Ishikawa (cell line): ENCODE results near the gene E2F2.

ENCODE experiments used
- CEBPB ChIP-seq: IDR thresholded peaks from 2 replicates; pipeline ENCODE4 v1.6.1; 2012
- CREB1 ChIP-seq: IDR thresholded peaks from 2 replicates; pipeline ENCODE4 v1.6.1; 2012; ENCODE audit warnings: low read depth
- EGR1 ChIP-seq: IDR thresholded peaks from 2 replicates; pipeline ENCODE4 v1.6.1; 2012
- EP300 ChIP-seq: IDR thresholded peaks from 2 replicates; pipeline ENCODE4 v1.6.1; 2012; ENCODE audit warnings: borderline replicate concordance
- NFIC ChIP-seq: IDR thresholded peaks from 2 replicates; pipeline ENCODE4 v1.6.1; 2012
- RAD21 ChIP-seq: IDR thresholded peaks from 2 replicates; pipeline ENCODE4 v1.6.1; 2012; ENCODE audit warnings: low read depth
- TAF1 ChIP-seq: IDR thresholded peaks from 2 replicates; pipeline ENCODE4 v1.6.1; 2012; ENCODE audit warnings: low read depth, mild to moderate bottlenecking
- TCF12 ChIP-seq: IDR thresholded peaks from 2 replicates; pipeline ENCODE4 v1.6.1; 2012; ENCODE audit warnings: low read depth
- TEAD4 ChIP-seq: IDR thresholded peaks from 2 replicates; pipeline ENCODE4 v1.6.1; 2012
- TF ChIP-seq, protein P1 (sequence below): IDR thresholded peaks from 2 replicates; pipeline ENCODE4 v1.6.1; 2012
- TF ChIP-seq, protein P2 (sequence below): IDR thresholded peaks from 2 replicates; pipeline ENCODE4 v1.6.1; 2012; ENCODE audit warnings: low read depth, mild to moderate bottlenecking
- TF ChIP-seq, protein P3 (sequence below): IDR thresholded peaks from 2 replicates; pipeline ENCODE4 v1.6.1; 2012

DNA sequence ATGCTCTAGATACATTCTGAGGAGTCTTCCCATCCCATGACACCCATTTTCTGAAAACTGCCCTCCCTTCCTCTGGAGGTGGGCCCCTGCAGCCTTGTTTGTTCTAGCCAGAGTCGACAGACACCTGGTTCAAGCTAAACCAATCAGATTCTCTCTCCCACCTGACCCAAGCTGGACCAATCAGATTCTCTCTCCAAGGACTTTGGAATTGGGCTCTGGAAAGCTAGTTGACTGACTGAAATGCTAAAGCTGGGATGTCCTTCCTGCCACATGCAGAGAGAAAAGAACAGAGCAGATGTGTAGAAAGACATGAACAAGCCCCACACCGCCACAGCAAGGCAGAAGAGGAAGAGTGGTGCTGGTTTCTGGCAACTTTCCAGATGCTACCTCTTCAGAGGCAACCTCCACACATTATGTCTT is 71.7 kb downstream of the E2F2 start:
- no peak for TF ChIP-seq EP300
- no peak for TF ChIP-seq CEBPB
- TF ChIP-seq TCF12: no peak
- TF ChIP-seq CREB1: no peak
- TF ChIP-seq, protein P1, sequence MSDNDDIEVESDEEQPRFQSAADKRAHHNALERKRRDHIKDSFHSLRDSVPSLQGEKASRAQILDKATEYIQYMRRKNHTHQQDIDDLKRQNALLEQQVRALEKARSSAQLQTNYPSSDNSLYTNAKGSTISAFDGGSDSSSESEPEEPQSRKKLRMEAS: no peak
- TF ChIP-seq TEAD4: no peak
- TF ChIP-seq RAD21: no peak
- TF ChIP-seq EGR1: no peak
- TF ChIP-seq, protein P2, sequence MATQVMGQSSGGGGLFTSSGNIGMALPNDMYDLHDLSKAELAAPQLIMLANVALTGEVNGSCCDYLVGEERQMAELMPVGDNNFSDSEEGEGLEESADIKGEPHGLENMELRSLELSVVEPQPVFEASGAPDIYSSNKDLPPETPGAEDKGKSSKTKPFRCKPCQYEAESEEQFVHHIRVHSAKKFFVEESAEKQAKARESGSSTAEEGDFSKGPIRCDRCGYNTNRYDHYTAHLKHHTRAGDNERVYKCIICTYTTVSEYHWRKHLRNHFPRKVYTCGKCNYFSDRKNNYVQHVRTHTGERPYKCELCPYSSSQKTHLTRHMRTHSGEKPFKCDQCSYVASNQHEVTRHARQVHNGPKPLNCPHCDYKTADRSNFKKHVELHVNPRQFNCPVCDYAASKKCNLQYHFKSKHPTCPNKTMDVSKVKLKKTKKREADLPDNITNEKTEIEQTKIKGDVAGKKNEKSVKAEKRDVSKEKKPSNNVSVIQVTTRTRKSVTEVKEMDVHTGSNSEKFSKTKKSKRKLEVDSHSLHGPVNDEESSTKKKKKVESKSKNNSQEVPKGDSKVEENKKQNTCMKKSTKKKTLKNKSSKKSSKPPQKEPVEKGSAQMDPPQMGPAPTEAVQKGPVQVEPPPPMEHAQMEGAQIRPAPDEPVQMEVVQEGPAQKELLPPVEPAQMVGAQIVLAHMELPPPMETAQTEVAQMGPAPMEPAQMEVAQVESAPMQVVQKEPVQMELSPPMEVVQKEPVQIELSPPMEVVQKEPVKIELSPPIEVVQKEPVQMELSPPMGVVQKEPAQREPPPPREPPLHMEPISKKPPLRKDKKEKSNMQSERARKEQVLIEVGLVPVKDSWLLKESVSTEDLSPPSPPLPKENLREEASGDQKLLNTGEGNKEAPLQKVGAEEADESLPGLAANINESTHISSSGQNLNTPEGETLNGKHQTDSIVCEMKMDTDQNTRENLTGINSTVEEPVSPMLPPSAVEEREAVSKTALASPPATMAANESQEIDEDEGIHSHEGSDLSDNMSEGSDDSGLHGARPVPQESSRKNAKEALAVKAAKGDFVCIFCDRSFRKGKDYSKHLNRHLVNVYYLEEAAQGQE: no peak
- TF ChIP-seq, protein P3, sequence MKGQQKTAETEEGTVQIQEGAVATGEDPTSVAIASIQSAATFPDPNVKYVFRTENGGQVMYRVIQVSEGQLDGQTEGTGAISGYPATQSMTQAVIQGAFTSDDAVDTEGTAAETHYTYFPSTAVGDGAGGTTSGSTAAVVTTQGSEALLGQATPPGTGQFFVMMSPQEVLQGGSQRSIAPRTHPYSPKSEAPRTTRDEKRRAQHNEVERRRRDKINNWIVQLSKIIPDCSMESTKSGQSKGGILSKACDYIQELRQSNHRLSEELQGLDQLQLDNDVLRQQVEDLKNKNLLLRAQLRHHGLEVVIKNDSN: peak; percentile 63
- TF ChIP-seq TAF1: no peak
- no peak for TF ChIP-seq NFIC
